MM.1S (cell line): ENCODE measurements around the gene DACT2.

Experiments used
- DNase-seq: peaks from one replicate; pipeline ENCODE4 v3.0.0-alpha.2; 2015
- H2AFZ ChIP-seq: fragments of 300-600 bp; sonication (generic); 2 replicates; pipeline ENCODE4 v1.6.0; 2016; ENCODE audit warnings: antibody characterized with exemption, low read length
- H3F3A ChIP-seq: fragments of 300-600 bp; sonication (generic); 2 replicates; pipeline ENCODE4 v1.6.1; 2016; ENCODE audit warnings: mild to moderate bottlenecking, antibody characterized with exemption, low read length, moderate library complexity, mixed read lengths; ENCODE audit not compliant: insufficient read depth
- H3K27ac ChIP-seq: fragments of 300-600 bp; sonication (generic); 2 replicates; pipeline ENCODE4 v1.5.1; 2016; ENCODE audit warnings: mild to moderate bottlenecking, low read length
- H3K27me3 ChIP-seq: fragments of 300-600 bp; sonication (generic); replicated peaks from 2 replicates; pipeline ENCODE4 v1.6.0; 2016; ENCODE audit warnings: low read length; ENCODE audit not compliant: insufficient read depth
- H3K36me3 ChIP-seq: fragments of 300-600 bp; sonication (generic); replicated peaks from 2 replicates; pipeline ENCODE4 v1.6.1; 2016; ENCODE audit warnings: mild to moderate bottlenecking, low read length, mixed read lengths; ENCODE audit not compliant: insufficient read depth
- H3K4me1 ChIP-seq: fragments of 300-600 bp; sonication (generic); 2 replicates; pipeline ENCODE4 v1.6.1; 2016; ENCODE audit warnings: low read length, mixed read lengths
- H3K4me2 ChIP-seq: fragments of 300-600 bp; sonication (generic); 2 replicates; pipeline ENCODE4 v1.6.0; 2016; ENCODE audit warnings: low read depth, low read length
- H3K4me3 ChIP-seq: fragments of 300-600 bp; sonication (generic); 2 replicates; pipeline ENCODE4 v1.5.1; 2016; ENCODE audit warnings: low read length, mixed read lengths
- H3K79me2 ChIP-seq: fragments of 300-600 bp; sonication (generic); 2 replicates; pipeline ENCODE4 v1.6.1; 2016; ENCODE audit warnings: mixed run types, low read length, mixed read lengths
- H3K9ac ChIP-seq: fragments of 300-600 bp; sonication (generic); 2 replicates; pipeline ENCODE4 v1.6.1; 2016; ENCODE audit warnings: low read length, mixed read lengths
- H3K9me2 ChIP-seq: fragments of 300-600 bp; sonication (generic); replicated peaks from 2 replicates; pipeline ENCODE4 v1.6.1; 2016; ENCODE audit warnings: mild to moderate bottlenecking, low read length, mixed read lengths; ENCODE audit not compliant: insufficient read depth
- H3K9me3 ChIP-seq: fragments of 300-600 bp; sonication (generic); replicated peaks from 2 replicates; pipeline ENCODE4 v1.6.1; 2016; ENCODE audit warnings: mild to moderate bottlenecking, low read length, mixed read lengths; ENCODE audit not compliant: insufficient read depth
- H4K20me1 ChIP-seq: fragments of 300-600 bp; sonication (generic); 2 replicates; pipeline ENCODE4 v1.6.1; 2016; ENCODE audit warnings: mild to moderate bottlenecking, low read length, moderate library complexity, mixed read lengths; ENCODE audit not compliant: insufficient read depth
- EZH2 ChIP-seq: fragments of 300-600 bp; sonication (generic); optimal IDR thresholded peaks from 2 replicates; pipeline ENCODE3; 2017; ENCODE audit warnings: low read depth, mild to moderate bottlenecking, antibody characterized with exemption, low read length, mixed read lengths
- EZH2phosphoT487 ChIP-seq: fragments of 300-600 bp; sonication (generic); IDR thresholded peaks from 2 replicates; pipeline ENCODE4 v1.6.1; 2018; ENCODE audit warnings: antibody characterized with exemption, low read length
- TF ChIP-seq, protein P1 (sequence below): fragments of 300-600 bp; sonication (generic); IDR thresholded peaks from 2 replicates; pipeline ENCODE4 v1.5.1; 2016; ENCODE audit warnings: antibody characterized with exemption, low read length, mixed read lengths

Gene DACT2

DNA sequence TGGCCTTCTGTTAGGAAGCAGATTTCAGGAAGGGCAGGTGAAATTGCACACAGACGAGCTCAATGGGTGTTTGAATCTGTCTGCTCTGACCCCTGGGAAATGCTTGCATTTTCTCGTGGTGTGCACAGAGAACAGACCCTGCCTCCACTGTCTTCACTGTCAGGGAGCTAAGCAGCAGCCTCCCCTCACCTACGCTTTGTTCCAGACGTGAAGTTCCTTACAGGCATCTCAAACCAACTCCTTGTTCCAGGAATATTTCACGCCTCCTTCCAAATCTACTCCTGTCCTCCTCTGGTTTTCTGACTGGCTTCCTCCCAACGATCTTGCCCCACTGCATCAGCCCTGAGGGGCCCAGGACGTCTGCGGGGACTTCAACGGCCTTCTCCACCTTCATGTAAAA lies 13.7 kb downstream of the DACT2 start:
- Histone ChIP-seq H3K9me3 (no peaks in the 10 kb centered on the region), H3K9ac (no peak overlapping the region), H3K4me3 (no peak overlapping the region), H3K9me2 (no peaks in the 10 kb centered on the region), H3K79me2 (no peaks in the 10 kb centered on the region), H3K4me2 (no peak overlapping the region), H3K27ac (no peak overlapping the region), H4K20me1 (no peaks in the 10 kb centered on the region), H2AFZ (no peak overlapping the region), H3K36me3 (no peaks in the 10 kb centered on the region), H3F3A (no peaks in the 10 kb centered on the region), H3K27me3 (peaks cover 5% of the 10 kb centered on the region; the same call in 1 of the 2 replicates), H3K4me1 (no peaks in the 10 kb centered on the region)
- no peak for DNase-seq
- TF ChIP-seq, protein P1, sequence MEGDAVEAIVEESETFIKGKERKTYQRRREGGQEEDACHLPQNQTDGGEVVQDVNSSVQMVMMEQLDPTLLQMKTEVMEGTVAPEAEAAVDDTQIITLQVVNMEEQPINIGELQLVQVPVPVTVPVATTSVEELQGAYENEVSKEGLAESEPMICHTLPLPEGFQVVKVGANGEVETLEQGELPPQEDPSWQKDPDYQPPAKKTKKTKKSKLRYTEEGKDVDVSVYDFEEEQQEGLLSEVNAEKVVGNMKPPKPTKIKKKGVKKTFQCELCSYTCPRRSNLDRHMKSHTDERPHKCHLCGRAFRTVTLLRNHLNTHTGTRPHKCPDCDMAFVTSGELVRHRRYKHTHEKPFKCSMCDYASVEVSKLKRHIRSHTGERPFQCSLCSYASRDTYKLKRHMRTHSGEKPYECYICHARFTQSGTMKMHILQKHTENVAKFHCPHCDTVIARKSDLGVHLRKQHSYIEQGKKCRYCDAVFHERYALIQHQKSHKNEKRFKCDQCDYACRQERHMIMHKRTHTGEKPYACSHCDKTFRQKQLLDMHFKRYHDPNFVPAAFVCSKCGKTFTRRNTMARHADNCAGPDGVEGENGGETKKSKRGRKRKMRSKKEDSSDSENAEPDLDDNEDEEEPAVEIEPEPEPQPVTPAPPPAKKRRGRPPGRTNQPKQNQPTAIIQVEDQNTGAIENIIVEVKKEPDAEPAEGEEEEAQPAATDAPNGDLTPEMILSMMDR = no peak
- TF ChIP-seq EZH2 (no peak), EZH2phosphoT487 (no peak)

DNA sequence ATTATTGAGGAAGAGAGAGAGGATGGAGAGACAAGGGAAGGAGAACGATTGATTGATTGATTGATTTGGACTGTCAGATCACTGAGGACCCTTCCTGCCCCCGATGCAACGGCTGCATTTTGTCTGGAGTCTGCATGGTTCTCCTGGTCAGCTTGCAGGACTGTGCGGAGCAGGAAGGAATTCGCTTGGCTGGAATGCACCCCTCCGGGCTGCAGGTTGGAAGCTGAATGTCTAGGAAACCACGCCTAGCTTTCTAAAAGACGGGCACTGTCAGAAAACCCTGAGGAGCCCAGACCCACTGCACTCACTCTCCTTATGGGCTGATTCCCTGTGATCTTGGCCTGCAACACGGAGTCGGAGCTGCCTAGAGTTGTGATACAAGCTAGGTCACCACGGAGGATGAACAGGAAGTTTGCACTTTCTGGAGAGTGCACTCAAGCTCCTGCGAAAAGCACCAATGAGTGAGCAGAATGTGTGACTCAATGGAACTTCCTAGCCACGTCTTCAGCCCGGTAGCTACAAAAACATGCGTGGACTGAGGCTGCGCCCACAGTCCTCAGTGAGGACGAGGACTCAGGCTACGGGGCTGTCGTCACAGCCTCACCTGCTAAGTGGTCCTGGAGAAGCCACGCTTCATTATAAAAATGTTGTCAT lies 14.4 kb downstream of the DACT2 start:
- Histone ChIP-seq H3K36me3 (no peaks in the 10 kb centered on the region), H3K9me2 (no peaks in the 10 kb centered on the region), H3F3A (no peaks in the 10 kb centered on the region), H3K9ac (no peak overlapping the region), H3K27ac (no peak overlapping the region), H3K4me2 (no peak overlapping the region), H4K20me1 (no peaks in the 10 kb centered on the region), H3K79me2 (no peaks in the 10 kb centered on the region), H3K4me3 (no peak overlapping the region), H3K27me3 (peaks cover 8% of the 10 kb centered on the region; the same call in 1 of the 2 replicates), H3K9me3 (no peaks in the 10 kb centered on the region), H3K4me1 (no peaks in the 10 kb centered on the region), H2AFZ (no peak overlapping the region)
- TF ChIP-seq EZH2 = no peak
- no peak for TF ChIP-seq EZH2phosphoT487
- TF ChIP-seq, protein P1 = no peak
- DNase-seq = no peak

DNA sequence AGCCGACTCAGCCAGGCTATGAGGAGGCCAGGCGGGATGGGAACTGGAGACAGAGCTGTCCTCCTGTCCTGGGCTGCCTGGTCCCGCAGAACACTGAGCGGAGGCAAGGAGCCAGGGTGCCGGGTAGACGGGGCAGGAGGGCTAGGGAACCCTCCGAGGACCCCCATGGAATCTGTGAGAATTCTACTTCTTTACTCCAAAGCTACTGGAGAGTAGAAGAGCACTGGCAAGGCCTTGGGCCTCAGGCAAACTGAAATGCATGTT lies 14.9 kb downstream of the DACT2 start:
- Histone ChIP-seq H3K79me2 (no peaks in the 10 kb centered on the region), H2AFZ (no peak overlapping the region), H3K9me3 (no peaks in the 10 kb centered on the region), H3K9me2 (no peaks in the 10 kb centered on the region), H3K27ac (no peak overlapping the region), H3K27me3 (peaks cover 9% of the 10 kb centered on the region; the same call in 1 of the 2 replicates), H3F3A (no peaks in the 10 kb centered on the region), H4K20me1 (no peaks in the 10 kb centered on the region), H3K4me3 (no peak overlapping the region), H3K4me1 (no peaks in the 10 kb centered on the region), H3K36me3 (no peaks in the 10 kb centered on the region), H3K4me2 (no peak overlapping the region), H3K9ac (no peak overlapping the region)
- TF ChIP-seq EZH2phosphoT487 (no peak), EZH2 (no peak)
- TF ChIP-seq, protein P1 = no peak
- DNase-seq = no peak
